Heart right ventricle (tissue), 16 donors: Measurements from ENCODE around the gene CENPP. TPM values are rescaled to one million over a fixed set of nuclear protein-coding genes. Genes with fewer than 3 reads are reported as not detected.

Experiments
- ATAC-seq, 8 donors: fragments of 200-7000 bp; cut with Tn5 transposase; one replicate each; pipeline ENCODE4 v1.9.1; 2020; ENCODE audit warnings: mild to moderate bottlenecking in 8 of 8, moderate library complexity in 8 of 8, moderate number of reproducible peaks in 1 of 8
- DNase-seq, 2 donors: peaks; one replicate each; pipeline ENCODE4 v3.0.0-alpha.2; 2020
- H3K27ac ChIP-seq, 10 donors: fragments of 200-600 bp; sonication (generic) in 2 of 10; one replicate each; pipeline versions ENCODE4 v1.5.0 to v1.8.0; 2020 to 2022; ENCODE audit warnings: mild to moderate bottlenecking in 3 of 10
- H3K27me3 ChIP-seq, 7 donors: fragments of 200-600 bp; one replicate each; pipeline ENCODE4 v1.8.0; 2021 to 2022; ENCODE audit warnings: mild to moderate bottlenecking in 2 of 7
- H3K36me3 ChIP-seq, 9 donors: fragments of 200-600 bp; sonication (generic) in 1 of 9; one replicate each; pipeline versions ENCODE4 v1.5.0 to v1.8.0; 2020 to 2022; ENCODE audit warnings: mild to moderate bottlenecking in 2 of 9
- H3K4me1 ChIP-seq, 9 donors: fragments of 200-600 bp; sonication (generic) in 1 of 9; one replicate each; pipeline versions ENCODE4 v1.5.0 to v1.8.0; 2020 to 2022; ENCODE audit warnings: mild to moderate bottlenecking in 4 of 9
- H3K4me3 ChIP-seq, 10 donors: fragments of 200-600 bp; sonication (generic) in 2 of 10; one replicate each; pipeline versions ENCODE4 v1.5.0 to v1.8.0; 2020 to 2022; ENCODE audit warnings: mild to moderate bottlenecking in 7 of 10, moderate library complexity in 2 of 10
- H3K9me3 ChIP-seq, 11 donors: fragments of 200-600 bp in 10 of 11; sonication (generic) in 2 of 11; one replicate each; pipeline versions ENCODE4 v1.5.0 to v1.8.0; 2013 to 2022; ENCODE audit warnings: mild to moderate bottlenecking in 2 of 11, control low read depth in 1 of 11, moderate library complexity in 1 of 11
- CTCF ChIP-seq, 9 donors: fragments of 200-600 bp; sonication (generic) in 2 of 9; IDR thresholded peaks; one replicate each; pipeline versions ENCODE4 v1.5.0 to v1.8.0; 2021 to 2022; ENCODE audit warnings: antibody characterized with exemption in 9 of 9, mild to moderate bottlenecking in 5 of 9, moderate library complexity in 1 of 9
- WGBS, 2 donors: extraction: QIAGEN DNeasy Blood & Tissue Kit; methylation state at CpG; one replicate each; pipeline ENCODE4 v1.1.7; 2013; ENCODE audit warnings: inconsistent platforms in 1 of 2; 5-methylcytosine and 5-hydroxymethylcytosine counted together
- intact Hi-C, 10 donors: fragments of 100-400 bp; cut with DNase I; formaldehyde crosslinking; loops; one replicate each; pipeline versions ENCODE4 v1.11.1 to v1.14.2; 2022
- polyA plus RNA-seq, 2 donors: library from polyadenylated mRNA; stranded (reverse); fragments of 200-250 nt; gene quantifications; one replicate each; pipeline ENCODE4 v1.2.3, GENCODE V29; 2013
- total RNA-seq, 10 donors: library from RNA; stranded (reverse); fragmentation: NEBNext Ultra II Directional in 3 of 10; extraction: Animal tissue kit (Norgen Biotek cat#: 25700) in 3 of 10; gene quantifications; one replicate each; pipeline versions ENCODE4 v1.2.1 to v1.2.4, GENCODE V29; 2021 to 2023
- donor health status: Arrhythmogenic right ventricular cardiomyopathy.
- donor health status: ischemic (EF 13 %, LVEDD 7.1; RV severe dilation, severe dysfunction).
- donor health status: healthy with polysubstance abuse.
- donor health status: DM: no; HTN: yes; CAD: no.
- donor health status: DM: no; HTN: no; CAD: no.
- donor health status: ischemic (EF 25% LVEDD 6.9; RV normal size, moderate dysfunction).
- donor health status: ischemic (EF 25% LVEDD 5.7; RV mildly dilated, moderate dysfunction).
- donor health status: healthy.
- donor health status: DM: yes; HTN: yes; CAD: no.
- donor health status: Ischemic cardiomyopathy.
- donor health status: ischemic (EF 35%, LVEDD 5.7; RV mildly dilated, moderate dysfunction).
- donor health status: nonischemic (EF 11% LVEDD 7.7; RV severe dilation, severe dysfunction).
- donor health status: DM: yes; HTN: yes; CAD: no.
- donor health status: PGD.
- donor health status: ischemic (EF 29% LVEDD 5.4; RV normal size, mild dysfunction).
- donor health status: nonischemic (EF 23%, LVEDD 6.1; RV moderate dilation, normal function).

Gene CENPP
- total and polyA plus RNA-seq, 12 donors: 1.3 to 5.2 (median 2.8) TPM

- Histone ChIP-seq H3K9me3 (peaks cover 0 to 12% (median 0%) of the 10 kb centered on the region in 11 donors), H3K36me3 (no peaks in the 10 kb centered on the region), H3K27me3 (no peaks in the 10 kb centered on the region), H3K4me3 (no peak overlapping the region), H3K27ac (peak overlapping the region in 8 of 10 donors; percentile 26 to 77 (median 63)), H3K4me1 (peaks cover 3 to 45% (median 27%) of the 10 kb centered on the region in 9 donors)
- DNase-seq (no peak), ATAC-seq (peak in 2 of 8 donors; percentile 4 to 10)
- no peak for TF ChIP-seq CTCF (IDR thresholded peaks at IDR 0.05)
- WGBS, 2 donors: 63 to 69% methylated on average over 1 of the region's 1 CpG
- intact Hi-C loops: loop anchor here in 3 of 10 donors (5.0 to 10.0 kb wide), 2 partner anchors 53 to 85 kb away; partner anchors contain the start of gene ECM2 (in 2 of the 3)
These were observed 264.2 kb downstream of the CENPP start for GRCh38 chr9:92589923-92590322.

- H3K27ac ChIP-seq: peak overlapping the region in 9 of 10 donors; percentile 21 to 77 (median 63)
- peaks cover 3 to 45% (median 27%) of the 10 kb centered on the region in 9 donors for H3K4me1 ChIP-seq
- H3K4me3 ChIP-seq: no peak overlapping the region
- no peak for TF ChIP-seq CTCF (IDR thresholded peaks at IDR 0.05)
- peak; percentile 59 to 84 for DNase-seq
- ATAC-seq: peak; percentile 94 to 99 (median 98)
- peaks cover 0 to 12% (median 0%) of the 10 kb centered on the region in 11 donors for H3K9me3 ChIP-seq
- intact Hi-C loops: loop anchor here in 3 of 10 donors (5.0 to 10.0 kb wide), 2 partner anchors 53 to 86 kb away; partner anchors contain the start of gene ECM2 (in 2 of the 3)
- no peaks in the 10 kb centered on the region for H3K36me3 ChIP-seq
- 24 to 31% methylated on average over 3 of the region's 3 CpGs for WGBS, 2 donors
- H3K27me3 ChIP-seq: no peaks in the 10 kb centered on the region
These were observed 264.6 kb downstream of the CENPP start for GRCh38 chr9:92590377-92590776.

- intact Hi-C loops: loop anchor here in 3 of 10 donors (5.0 to 10.0 kb wide), 2 partner anchors 55 to 88 kb away; partner anchors contain the start of gene ECM2 (in 2 of the 3)
These were observed 266.8 kb downstream of the CENPP start for GRCh38 chr9:92592537-92592936.

More at GRCh38 chr9:92592537-92592936, 266.8 kb downstream of the CENPP start:
- no peak for TF ChIP-seq CTCF (IDR thresholded peaks at IDR 0.05)
- Histone ChIP-seq H3K9me3 (no peaks in the 10 kb centered on the region), H3K4me3 (no peak overlapping the region), H3K27ac (peak overlapping the region in 4 of 10 donors; percentile 39 to 58 (median 50)), H3K27me3 (no peaks in the 10 kb centered on the region), H3K36me3 (no peaks in the 10 kb centered on the region), H3K4me1 (peaks cover 3 to 56% (median 38%) of the 10 kb centered on the region in 9 donors)
- ATAC-seq (no peak), DNase-seq (no peak)
- 91 to 93% methylated on average over 1 of the region's 1 CpG for WGBS, 2 donors
